CD4-positive, alpha-beta T cell treated with Interleukin-15 for 4 hours (primary cell): ENCODE measurements around the gene ZBED6.
"Not testable (repeated sequence)": the region's sequence is repeated elsewhere in the genome, so short reads cannot be mapped to it uniquely, and the experiment has no call there.

ENCODE experiments used
- DNase-seq: peaks from one replicate; pipeline ENCODE4 v3.0.0-alpha.2; 2020; ENCODE audit warnings: low spot score

Gene ZBED6

DNA sequence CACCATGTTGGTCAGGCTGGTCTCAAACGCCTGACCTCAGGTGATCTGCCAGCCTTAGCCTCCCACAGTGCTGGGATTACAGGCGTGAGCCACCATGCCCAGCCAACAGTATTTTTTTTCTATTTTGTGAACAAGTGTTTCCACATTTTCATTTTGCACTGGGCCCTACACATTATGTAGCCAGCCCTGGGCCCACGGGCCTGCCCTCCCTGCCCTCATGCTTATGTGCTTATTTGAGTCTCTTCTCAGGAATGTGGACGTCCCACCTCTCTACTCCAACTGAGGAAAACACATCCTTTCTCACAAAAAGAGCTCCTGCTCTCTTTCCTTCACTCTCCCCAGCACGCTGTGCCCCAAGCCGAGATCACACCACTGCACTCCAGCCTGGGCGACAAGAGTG, 13.5 kb upstream of the ZBED6 start:
- DNase-seq = no peak

GRCh38 chr1:203789966-203790365, 5.5 kb upstream of the ZBED6 start:
- no peak for DNase-seq

DNA sequence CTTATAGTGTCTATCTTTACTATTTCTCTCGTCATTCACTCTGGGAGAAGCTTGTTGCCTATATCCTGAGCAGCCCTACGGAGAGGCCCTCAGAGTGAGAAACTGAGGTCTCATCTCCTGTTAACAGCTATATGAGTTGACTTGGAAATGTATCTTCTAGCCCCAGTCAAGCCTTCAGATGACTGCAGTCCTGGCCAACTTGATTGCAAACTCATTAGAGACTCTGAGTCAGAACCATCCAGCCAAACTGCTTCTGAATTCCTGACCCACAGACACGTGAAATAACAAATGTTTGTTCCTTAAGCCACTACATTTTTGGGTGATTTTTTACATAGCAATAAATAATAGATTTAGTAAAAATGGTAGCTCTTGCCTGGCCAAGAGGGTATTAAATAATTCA, 3.9 kb upstream of the ZBED6 start:
- no peak for DNase-seq

- DNase-seq = no peak
Observed at GRCh38 chr1:203792486-203792885, 2.9 kb upstream of the ZBED6 start.

DNA sequence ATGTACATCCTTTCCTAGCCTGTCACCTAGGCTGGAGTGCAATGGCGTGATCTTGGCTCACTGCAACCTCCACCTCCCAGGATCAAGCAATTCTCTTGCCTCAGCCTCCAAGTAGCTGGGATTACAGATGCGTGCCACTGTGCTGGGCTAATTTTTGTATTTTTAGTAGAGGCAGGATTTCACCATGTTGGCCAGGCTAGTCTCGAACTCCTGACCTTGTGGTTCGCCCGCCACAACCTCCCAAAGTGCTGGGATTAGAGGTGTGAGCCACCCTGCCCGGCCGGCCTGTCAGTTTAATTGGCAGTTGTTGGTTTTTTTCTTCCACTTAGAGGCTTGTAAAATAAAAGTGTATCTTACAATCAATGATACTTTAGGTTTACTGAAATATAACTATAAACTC, 1.9 kb upstream of the ZBED6 start:
- DNase-seq = not testable (repeated sequence)

DNA sequence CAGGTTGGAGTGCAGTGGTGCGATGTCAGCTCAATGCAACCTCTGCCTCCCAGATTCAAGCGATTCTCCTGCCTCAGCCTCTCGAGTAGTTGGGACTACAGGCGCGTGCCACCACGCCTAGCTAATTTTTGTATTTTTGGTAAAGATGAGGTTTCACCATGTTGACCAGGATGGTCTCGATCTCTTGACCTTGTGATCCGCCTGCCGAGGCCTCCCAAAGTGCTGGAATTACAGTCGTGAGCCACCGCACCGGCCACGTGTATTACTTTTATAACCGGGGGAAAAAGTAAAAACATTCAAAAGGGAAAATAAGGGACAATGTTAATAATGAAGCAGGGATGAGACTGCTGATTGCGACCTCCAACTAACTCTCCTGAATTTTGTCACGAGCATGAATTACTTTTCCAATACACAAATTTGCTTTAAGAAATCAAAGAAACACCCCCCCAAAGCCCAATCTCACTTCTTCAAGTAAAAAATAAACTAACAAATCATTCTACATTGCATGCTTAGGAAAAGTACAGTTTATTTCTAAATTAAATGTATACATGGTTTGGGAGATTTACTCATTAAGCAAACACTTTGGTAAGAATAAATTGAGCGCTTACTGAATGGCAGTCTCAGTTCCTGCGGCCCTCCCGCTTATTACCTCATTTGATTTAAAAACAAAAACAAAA, 521 bp upstream of the ZBED6 start:
- DNase-seq = no peak

DNA sequence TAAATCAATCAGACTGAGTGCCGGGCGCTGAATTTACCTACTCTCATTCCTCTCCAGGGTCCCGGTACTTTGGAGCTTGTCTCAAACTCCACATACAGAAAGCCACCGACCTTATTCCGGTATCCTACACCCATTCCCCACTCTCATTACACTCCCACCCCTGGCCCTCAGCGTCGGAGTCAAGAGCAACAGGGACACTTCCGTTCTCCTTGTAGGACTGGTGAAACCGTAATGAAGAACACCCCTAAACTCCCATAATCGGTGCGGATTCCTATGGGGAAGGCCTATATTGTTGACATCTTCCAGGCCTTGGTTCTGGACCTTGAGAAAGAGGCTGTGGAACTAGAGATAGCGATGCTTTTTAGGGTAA, 798 bp downstream of the ZBED6 start:
- DNase-seq = peak; percentile 5

DNA sequence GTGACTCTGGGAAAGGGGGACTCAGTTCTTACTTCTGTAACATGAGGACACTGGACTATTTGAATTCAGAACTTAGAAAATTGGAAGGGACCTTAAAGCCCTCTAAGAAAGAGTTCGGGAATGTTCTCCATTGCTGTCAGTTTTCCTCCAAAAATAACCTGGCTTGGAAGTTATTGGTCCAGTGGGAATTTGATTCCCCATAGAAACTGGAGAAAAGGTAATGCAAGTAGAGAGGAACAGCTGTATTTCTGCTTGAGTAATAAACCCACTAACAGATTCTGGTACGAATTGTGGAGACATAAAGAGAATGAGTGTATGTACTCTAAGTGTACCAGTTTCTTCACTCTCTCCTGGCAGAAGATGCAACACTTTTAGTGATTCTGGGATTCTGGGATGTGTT, 1.8 kb downstream of the ZBED6 start:
- DNase-seq = no peak

DNA sequence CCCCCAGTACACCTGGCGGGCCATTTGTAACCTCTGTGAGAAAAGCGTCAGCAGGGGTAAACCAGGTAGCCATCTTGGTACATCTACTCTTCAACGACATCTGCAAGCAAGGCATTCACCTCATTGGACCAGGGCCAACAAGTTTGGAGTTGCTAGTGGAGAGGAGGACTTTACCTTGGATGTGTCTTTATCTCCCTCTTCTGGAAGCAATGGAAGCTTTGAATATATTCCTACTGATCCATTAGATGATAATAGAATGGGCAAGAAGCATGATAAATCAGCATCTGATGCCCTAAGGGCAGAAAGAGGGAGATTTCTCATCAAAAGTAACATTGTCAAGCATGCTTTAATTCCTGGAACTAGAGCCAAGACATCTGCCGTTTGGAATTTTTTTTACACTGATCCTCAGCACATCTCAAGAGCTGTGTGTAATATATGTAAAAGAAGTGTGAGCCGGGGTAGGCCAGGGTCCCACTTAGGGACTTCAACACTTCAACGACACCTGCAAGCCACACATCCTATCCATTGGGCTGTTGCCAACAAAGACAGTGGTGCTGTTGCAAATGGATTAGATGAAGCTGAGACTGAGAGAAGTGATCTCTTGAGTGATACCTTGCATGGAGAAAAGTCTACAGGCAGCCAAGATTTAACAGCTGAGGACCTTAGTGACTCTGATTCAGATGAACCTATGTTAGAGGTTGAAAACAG, 2.7 kb downstream of the ZBED6 start:
- no peak for DNase-seq

- DNase-seq = no peak
Observed at GRCh38 chr1:203799157-203799556, 3.7 kb downstream of the ZBED6 start.

- DNase-seq = no peak
Observed at GRCh38 chr1:203799971-203800370, 4.5 kb downstream of the ZBED6 start.

GRCh38 chr1:203805689-203806088, 10.3 kb downstream of the ZBED6 start:
- DNase-seq = no peak

- DNase-seq = no peak
Observed at GRCh38 chr1:203807196-203807595, 11.8 kb downstream of the ZBED6 start.

DNA sequence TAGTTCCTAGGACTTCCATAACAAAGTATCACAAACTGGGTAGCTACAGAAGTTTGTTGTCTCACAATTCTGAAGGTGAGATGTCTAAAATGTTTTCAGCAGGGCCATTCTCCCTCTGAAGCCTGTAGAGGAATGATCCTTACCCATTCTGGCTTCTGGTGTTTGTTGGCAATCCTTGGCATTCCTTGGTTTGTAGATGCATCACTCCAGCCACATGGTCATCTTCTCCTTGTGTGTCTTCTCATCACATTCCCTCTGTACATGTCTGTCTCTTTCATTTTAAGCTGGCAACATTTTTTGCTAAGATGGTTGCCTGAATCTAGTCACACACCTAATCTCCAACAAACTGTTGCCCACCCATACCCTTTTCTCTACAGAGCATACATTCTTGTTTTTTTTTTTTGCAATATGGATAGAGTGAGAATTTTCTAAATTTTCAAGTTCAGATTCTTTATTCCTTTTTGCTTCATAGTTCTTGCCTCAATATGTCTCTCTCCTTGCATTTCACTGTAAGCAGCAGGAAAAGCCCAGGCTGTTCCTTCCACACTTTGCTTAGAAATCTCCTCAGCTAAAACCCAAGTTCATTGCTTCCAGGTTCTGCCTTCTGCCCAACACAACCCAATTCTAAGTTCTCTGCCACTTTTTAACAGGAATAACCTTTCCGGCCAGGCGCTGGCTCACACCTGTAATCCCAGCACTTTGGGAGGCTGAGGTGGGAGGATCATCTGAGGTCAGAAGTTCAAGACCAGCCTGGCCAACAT, 18.3 kb downstream of the ZBED6 start:
- DNase-seq = no peak

DNA sequence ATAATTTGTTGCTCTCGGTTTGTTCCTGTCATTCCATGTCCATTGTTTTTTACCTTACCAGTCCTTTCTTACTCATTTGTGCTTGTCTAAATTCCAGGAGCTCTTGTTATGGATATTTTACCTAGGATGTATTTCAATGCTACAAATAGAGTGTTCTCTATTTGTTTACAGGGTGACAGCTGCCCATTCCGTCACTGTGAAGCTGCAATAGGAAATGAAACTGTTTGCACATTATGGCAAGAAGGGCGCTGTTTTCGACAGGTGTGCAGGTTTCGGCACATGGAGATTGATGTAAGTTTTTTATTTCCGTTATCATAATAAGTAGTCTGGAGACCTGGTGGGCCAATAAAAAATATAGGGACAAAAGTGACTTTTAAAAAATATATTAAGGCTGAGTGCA, 23.0 kb downstream of the ZBED6 start:
- no peak for DNase-seq

DNA sequence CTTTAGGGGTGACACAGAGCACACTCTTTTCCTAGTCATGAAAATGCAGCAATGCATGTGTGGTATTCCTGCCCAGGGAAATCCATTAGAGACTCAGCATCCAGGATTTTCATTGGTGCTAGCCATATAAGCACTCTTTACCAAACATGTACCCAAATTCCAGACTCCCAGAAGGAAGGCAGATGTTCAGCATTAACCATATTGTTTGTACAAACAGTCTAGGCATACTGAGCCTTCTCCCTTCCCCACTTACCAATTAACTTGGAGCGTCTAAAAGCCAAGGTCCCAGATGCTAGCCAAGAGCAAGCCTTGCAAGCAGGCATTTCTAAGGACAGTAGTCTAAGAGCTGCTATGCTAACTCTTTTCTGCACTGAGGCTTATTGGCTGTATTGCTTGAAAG, 27.9 kb downstream of the ZBED6 start:
- no peak for DNase-seq

DNA sequence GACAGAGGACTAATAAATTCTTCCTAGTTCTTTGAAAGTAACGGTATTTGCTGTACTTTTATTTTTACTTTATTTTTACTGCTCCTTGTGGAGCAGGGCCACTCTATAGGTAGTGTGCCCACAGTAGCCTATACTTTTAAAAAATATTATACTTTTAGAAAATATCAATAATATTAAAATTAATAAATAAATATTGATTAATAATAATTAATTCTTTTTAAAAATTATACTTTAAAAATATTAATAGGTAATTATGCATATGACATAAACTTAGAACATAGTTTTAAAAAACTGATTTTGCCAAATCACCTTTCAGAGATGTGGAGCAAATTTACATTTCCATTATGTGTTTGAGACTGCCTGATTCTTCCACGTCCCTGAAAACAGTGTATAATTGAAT, 30.8 kb downstream of the ZBED6 start:
- no peak for DNase-seq

DNA sequence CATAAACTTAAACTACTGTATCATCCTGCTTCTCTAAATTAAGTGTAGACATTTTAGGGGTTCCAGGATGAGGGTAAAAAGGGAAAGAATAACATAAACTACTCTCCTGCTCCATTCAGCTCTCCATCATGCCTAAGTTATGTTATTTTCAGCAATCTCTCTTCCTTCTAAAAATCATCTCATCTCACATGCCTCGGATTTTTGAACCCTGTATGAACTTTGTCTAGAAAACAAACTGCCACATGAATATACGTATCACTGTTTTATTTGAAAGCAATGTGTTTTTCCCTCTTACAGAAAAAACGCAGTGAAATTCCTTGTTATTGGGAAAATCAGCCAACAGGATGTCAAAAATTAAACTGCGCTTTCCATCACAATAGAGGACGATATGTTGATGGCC, 32.6 kb downstream of the ZBED6 start:
- no peak for DNase-seq

DNA sequence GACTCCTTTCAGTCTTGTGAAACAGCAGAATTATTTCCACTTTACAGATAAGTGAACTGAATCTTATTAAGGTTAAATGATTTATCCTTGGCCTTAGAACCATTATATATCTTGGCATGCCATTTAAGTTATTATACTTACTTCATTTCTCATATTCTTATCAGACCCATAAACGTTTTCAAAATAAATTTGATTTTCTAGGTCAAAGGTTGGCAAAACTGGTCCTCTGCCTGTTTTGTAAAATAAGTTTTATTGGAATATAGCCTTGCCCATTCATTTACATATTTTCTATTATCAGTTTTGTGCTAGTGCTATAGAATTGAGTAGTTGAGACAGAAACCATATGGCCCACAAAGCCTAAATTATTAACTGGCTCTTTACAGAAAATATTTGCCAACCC, 33.1 kb downstream of the ZBED6 start:
- no peak for DNase-seq

GRCh38 chr1:203829247-203829646, 33.8 kb downstream of the ZBED6 start:
- DNase-seq = not testable (repeated sequence)

DNA sequence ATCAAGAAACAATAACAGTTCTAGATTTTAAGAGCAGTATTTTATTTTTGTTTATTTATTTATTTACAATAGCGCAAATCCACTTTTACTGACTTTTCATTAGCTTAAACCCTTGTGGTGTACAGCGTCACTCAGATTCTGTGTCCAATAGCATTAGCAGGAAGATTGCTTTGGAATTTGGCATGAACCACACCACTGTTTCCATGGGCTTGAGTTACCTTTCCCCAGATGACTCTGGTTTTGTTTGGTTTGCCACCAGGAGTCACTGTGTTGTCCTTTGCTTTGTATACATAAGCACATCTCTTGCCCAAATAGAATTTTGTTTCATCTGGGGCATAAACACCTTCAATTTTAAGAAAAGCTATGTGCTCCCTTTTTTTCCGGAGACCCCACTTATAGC, 40.1 kb downstream of the ZBED6 start:
- no peak for DNase-seq

- DNase-seq = no peak
Observed at GRCh38 chr1:203839081-203839480, 43.7 kb downstream of the ZBED6 start.

DNA sequence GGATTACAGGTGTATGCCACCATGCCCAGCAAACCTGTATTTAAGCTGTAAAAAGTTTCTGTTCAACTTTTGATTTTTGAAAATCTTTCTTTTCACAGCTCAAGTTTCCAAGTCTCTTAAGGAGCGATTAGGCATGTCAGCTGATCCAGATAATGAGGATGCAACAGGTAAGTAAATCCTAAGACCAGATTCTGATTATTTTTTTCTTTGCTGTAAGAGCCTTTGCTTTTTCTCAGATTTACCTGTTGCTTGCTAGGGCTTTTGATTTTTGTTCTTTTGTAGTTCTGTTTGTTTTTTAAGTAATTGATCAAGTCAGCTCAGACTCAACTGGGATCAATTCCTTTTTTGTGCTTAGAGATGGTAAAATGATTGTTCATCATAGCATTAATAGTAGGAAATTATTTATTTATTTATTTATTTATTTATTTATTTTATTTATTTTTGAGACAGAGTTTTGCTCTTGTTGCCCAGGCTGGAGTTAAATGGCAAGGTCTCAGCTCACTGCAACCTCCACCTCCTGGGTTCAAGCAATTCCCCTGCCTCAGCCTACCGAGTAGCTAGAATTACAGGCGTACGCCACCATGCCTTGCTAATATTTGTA, 44.9 kb downstream of the ZBED6 start:
- DNase-seq = no peak
